Stimulated activated CD4-positive, alpha-beta T cell treated with anti-CD3 and anti-CD28 coated beads, Interleukin-1b, Interleukin-23, amount 100 ng/mL, for 4 hours (primary cell): ENCODE results near the gene SLC2A10.

ENCODE experiments used
- DNase-seq, 2 donors: peaks; one replicate each; pipeline ENCODE4 v3.0.0-alpha.2; 2020; ENCODE audit warnings: low read depth in 2 of 2

The SLC2A10 gene

DNA sequence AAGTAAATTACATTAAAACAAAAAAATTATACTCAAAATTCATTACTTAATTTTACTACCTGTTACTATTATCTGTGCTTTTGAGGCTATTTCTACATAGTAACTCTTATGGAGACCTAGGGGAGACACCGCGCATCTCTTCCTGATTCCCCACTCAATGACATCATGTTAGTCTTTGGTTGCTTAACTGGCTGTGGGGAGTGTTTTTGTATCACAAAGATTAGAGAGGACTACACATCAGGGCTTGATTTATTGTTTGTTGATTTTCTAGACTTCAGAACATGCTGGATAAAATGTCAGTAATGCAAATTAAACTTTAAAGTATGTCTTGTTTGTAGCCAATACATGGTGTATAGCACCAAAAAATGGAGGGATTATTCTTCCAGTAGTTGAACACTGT, 26.0 kb downstream of the SLC2A10 start:
- no peak for DNase-seq

DNA sequence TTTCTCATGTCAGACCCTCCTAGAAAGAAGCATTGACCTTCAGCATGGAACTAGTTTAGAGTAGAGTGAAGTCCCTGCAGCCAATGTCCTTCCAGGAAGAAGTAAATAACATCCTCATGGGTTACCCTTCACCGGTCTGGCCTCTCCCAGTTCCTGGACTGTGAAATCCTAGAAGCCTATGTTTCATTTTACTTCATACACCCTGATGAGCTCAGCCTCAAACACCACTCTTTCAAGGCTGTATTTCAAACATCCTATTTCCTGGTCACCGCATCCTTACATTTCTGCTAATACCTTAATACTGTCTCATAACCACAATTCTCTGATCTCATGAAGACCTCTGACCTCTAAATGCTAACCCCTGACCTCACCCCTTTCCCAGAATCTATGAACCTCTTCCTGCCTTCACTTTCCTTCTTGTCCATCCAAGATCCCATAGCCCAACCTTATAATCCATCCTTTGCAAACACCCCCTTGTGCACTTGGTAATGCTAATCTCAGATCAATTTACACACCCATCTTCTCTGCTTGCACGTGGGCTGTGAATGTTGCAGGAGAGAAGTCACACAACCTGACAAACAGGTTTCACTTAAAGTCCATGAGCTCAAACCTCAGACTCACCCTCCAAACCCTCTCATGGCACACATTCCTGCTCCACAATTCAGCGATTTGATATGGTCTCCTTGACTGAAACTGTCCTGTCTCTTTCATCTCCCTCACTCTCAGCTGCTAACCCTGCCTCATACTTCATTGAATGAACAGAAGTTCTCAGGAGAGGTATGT, 30.2 kb downstream of the SLC2A10 start:
- no peak for DNase-seq

GRCh38 chr20:46740214-46740609, 30.8 kb downstream of the SLC2A10 start:
- no peak for DNase-seq

DNA sequence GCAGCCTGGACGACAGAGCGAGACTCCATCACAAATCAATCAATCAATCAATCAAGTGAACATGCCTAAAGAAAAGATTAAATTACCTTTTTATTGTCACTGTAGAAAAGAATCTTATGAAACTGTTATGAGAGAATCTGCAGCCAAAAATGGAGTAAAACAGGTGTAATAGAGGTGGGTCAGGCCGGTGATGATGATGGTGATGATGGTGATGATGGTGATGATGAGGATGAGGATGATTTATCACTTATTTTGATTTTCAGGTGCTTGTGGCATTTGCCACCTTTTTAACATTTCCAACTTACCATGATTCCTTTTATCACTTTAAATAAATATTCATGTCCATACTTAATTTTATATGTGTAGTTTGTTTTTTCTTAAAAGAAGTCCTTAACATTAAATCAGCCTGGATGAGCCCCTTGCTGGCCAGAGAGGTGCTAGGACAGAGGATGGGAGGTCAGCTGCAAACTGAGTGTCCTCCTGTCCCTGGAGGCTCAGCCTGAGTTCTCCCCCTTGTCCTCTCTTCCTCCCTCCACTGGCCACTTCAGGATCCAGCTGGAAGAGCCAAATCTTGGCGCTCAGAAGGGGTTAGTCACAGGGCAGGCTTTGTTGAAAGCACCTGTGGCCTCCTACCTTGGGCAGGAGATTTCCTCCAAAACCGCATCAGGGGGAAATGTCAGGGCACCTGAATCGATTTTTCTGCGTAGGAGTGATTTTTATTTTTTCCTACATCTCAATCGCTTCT, 32.6 kb downstream of the SLC2A10 start:
- DNase-seq = no peak

- no peak for DNase-seq
Observed at GRCh38 chr20:46742669-46743045, 33.2 kb downstream of the SLC2A10 start.

- DNase-seq = no peak
Observed at GRCh38 chr20:46743088-46743487, 33.6 kb downstream of the SLC2A10 start.

GRCh38 chr20:46746956-46747526, 37.6 kb downstream of the SLC2A10 start:
- no peak for DNase-seq

GRCh38 chr20:46749147-46749546, 39.7 kb downstream of the SLC2A10 start:
- DNase-seq = no peak

- DNase-seq = no peak
Observed at GRCh38 chr20:46751856-46752255, 42.4 kb downstream of the SLC2A10 start.

DNA sequence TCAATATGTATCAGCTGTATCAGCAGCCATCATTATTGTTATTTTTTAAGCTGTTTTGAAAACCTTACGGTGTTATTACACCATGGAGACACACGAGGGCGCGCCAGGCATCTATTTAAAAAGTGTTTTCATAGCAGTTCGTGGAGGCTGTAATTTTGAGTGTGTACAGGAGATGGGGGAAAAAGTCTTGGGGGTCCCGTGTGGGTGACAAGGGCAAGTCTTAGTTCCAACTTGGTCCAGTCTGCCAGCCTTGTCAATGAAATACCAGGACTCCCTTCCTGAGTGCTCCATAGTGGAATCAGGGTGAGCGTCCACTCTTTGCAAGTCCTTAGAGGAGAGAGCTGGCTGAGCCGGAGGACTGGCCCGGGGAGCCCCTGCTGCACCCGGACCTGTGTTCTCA, 43.3 kb downstream of the SLC2A10 start:
- peak; percentile 20 to 36 for DNase-seq

DNA sequence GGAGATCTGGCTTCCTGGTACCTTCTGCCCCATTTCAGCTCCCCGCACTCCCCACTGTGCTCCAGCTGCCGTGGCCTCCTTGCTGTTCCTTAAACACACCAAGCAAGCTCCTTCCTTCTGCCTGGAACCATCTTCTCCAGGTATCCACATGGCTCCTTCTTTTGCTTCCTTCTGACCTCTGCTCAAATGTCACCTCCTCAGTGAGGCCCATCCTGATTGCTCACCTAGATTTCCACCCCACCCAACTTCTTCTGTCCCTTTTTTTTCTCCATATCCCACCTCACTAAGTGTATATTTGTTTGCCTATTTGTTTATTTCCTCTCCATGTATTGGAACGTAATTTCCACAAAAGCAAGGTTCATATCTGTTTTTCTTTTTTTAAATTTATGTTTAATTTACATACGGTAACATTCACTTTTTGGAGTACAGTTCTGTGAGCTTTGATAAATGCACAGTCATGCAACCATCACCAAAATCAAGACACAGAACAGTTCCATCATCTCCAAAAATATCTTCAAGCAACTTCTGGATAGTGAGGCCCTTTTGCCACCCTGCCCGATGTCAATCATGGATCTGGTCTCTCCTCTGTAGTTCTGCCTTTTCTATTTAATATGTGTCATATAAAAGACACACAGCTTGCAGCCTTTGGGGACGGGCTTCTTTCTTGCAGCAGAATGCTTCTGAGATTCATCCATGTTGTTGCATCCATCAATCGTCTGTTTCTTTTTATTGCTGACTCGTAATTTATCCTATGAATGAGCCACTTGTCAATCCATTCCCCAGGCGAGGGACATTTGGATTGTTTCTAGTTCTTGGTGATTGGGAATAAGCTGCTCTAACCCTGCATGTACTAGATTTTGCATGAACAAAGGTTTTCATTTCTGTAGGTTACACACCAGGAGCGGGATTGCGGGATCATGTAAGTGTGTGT, 46.3 kb downstream of the SLC2A10 start:
- DNase-seq = no peak

DNA sequence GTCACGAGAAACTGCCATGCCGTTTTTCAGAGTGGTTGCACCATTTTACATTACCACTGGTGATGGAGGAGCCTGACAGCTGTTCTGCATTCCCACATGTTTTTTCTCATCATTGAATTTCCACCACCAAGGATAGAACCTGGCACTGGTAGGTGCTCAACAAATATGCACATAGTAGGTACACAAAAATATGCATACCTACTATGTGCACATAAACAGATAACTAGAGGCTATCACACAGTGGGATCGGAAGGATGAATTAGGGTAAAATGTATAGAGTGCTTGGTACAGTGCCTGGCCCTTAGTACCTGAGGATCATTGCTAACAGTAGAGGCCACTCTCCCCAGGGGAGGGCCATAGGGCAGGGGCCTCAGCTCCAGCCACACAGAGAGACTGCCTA, 47.0 kb downstream of the SLC2A10 start:
- DNase-seq = no peak

GRCh38 chr20:46757135-46757534, 47.7 kb downstream of the SLC2A10 start:
- DNase-seq = no peak

GRCh38 chr20:46757754-46758678, 48.6 kb downstream of the SLC2A10 start:
- DNase-seq = peak; percentile 23 to 33

DNA sequence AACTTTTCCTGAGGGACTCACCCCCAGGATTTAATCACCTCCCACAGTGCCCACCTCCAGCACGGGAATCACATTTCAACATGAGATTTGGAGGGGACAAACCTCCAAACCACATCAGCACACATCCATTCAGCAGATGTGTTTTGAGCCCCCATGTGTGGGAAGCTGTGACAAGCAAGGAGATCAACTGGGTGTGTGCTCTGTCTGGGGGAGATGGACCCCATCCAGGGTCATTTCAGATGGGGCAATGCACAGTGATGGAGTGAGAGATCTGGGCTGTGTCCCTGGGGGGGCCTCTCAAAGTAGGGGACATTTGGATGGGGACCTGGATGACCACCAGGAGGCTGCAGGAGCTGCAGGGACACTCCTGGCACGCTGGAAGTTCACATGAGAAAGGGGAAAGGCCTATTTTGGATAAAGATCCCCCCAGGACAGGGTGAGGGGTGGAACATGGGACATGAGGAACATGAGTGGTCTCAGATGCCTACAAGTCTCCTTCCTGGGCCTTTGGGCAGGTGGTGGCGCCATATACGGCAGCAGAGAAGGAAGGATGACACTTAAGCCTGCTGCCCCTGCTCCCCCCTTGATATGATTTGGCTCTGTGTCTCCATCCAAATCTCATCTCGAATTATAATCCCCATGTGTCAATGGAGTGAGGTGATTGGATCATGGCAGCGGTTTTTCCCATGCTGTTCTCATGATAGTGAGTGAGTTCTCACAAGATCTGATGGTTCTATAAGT, 49.6 kb downstream of the SLC2A10 start:
- DNase-seq = no peak

- no peak for DNase-seq
Observed at GRCh38 chr20:46761566-46761965, 52.1 kb downstream of the SLC2A10 start.

DNA sequence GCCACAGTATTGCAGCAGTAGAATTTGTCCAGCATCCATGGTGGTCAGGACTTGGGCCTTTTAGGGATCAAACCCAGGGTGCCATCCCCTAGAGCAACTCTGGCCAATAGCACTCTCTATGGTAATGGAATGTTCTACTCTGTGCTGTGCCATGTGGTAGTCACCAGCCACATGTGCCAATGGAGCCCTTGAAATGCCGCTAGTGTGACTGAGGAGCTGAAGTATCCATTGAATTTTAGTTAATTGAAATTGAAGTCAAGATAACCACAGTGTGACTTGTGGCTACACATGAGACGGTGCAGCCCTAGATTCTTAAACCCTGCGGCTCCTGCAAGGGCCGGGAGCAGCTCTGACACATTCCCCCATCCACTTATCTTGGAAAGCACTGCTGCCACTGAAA, 54.6 kb downstream of the SLC2A10 start:
- DNase-seq = no peak

GRCh38 chr20:46765506-46766120, 56.2 kb downstream of the SLC2A10 start:
- DNase-seq = no peak

DNA sequence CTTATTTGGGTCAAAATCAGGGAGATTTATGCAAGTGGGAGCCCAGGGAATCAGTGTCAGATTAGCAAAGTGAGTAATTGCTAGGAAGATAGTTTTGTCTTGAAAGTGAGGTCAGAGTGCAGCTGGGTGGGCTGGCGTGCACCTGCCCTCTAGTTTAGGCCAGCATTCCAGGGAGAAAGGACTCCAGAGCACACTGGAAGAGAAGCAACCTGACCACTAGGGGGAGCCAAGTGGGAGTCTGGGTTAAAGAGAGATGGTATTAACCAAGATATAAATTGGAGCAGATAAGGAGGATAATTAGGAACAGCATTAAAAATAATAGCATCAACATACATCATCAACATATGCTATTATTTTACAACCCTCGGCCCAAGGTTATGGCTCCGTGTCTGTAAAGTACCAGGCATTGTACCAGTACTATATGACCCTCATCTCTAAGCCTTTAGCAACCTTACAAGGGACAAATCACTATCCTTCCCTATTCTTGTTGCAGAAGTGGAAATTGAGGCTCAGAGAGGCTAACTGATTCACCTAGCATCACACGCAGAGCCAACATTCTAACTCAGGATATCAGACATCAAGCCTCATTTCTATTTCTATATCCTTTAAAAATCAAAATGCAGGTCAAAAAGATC, 57.8 kb downstream of the SLC2A10 start:
- DNase-seq = no peak
